IMR-90 (cell line): ENCODE data around the gene NCKAP5L. TPM values are rescaled to one million over a fixed set of nuclear protein-coding genes. Genes with fewer than 3 reads are reported as not detected.

Source experiments
- ATAC-seq: fragments of 200-7000 bp; cut with Tn5 transposase; 2 replicates; pipeline ENCODE4 v1.9.1; 2020; ENCODE audit warnings: low read depth, mild to moderate bottlenecking, moderate library complexity
- BruUV-seq: library from RNA; stranded (reverse); fragments of 400-500 nt; replicated peaks from 2 replicates; lab custom pipeline; 2021; lab: Mats Ljungman, UMichigan
- CTCF ChIA-PET: fragments of 300-600 bp; formaldehyde crosslinking; extraction: SDS; loops from one replicate; lab custom pipeline; 2021; ENCODE audit warnings: antibody characterized with exemption; lab: Yijun Ruan, JAX
- POLR2A ChIA-PET: fragments of 300-600 bp; sonication (Branson Sonifier 250); formaldehyde crosslinking; loops from one replicate; lab custom pipeline; 2022; ENCODE audit warnings: antibody characterized with exemption; ENCODE audit not compliant: unreplicated experiment; lab: Charles Lee
- DNase-seq: peaks from one replicate; pipeline ENCODE4 v3.0.0; 2013
- H2AFZ ChIP-seq: replicated peaks from 2 replicates; pipeline ENCODE3; 2013; ENCODE audit warnings: low read length, mild to moderate bottlenecking; ENCODE audit not compliant: poor library complexity
- H2AK5ac ChIP-seq: 2 replicates; pipeline ENCODE4 v1.6.1; 2013; ENCODE audit warnings: low read depth, low read length, inconsistent platforms
- H2AK9ac ChIP-seq: replicated peaks from 2 replicates; pipeline ENCODE3; 2013; ENCODE audit warnings: mild to moderate bottlenecking, low read depth, low read length, moderate library complexity; ENCODE audit not compliant: poor library complexity
- H2BK120ac ChIP-seq: 2 replicates; pipeline ENCODE4 v1.6.1; 2013; ENCODE audit warnings: low read depth, low read length, inconsistent platforms
- H2BK15ac ChIP-seq: 3 replicates; pipeline ENCODE4 v1.6.1; 2013; ENCODE audit warnings: low read depth, low read length, inconsistent platforms
- H2BK20ac ChIP-seq: 2 replicates; pipeline ENCODE4 v1.6.1; 2013; ENCODE audit warnings: low read depth, mild to moderate bottlenecking, inconsistent platforms, low read length, moderate library complexity
- H2BK5ac ChIP-seq: 2 replicates; pipeline ENCODE4 v1.6.1; 2013; ENCODE audit warnings: mild to moderate bottlenecking, low read depth, low read length, inconsistent platforms; ENCODE audit not compliant: poor library complexity, severe bottlenecking
- H3K14ac ChIP-seq: replicated peaks from 2 replicates; pipeline ENCODE4 v1.6.1; 2013; ENCODE audit warnings: low read depth, low read length, inconsistent platforms
- H3K18ac ChIP-seq: 2 replicates; pipeline ENCODE4 v1.6.1; 2013; ENCODE audit warnings: low read depth, low read length, control low read depth
- H3K23ac ChIP-seq: 2 replicates; pipeline ENCODE4 v1.6.1; 2013; ENCODE audit warnings: low read depth, low read length, inconsistent platforms
- H3K27ac ChIP-seq: 2 replicates; pipeline ENCODE4 v1.5.1; 2013; ENCODE audit warnings: mild to moderate bottlenecking, control low read depth, low read length; ENCODE audit not compliant: insufficient read depth
- H3K27me3 ChIP-seq: 2 replicates; pipeline ENCODE4 v1.6.1; 2013; ENCODE audit warnings: low read length; ENCODE audit not compliant: control insufficient read depth, insufficient read depth
- H3K36me3 ChIP-seq: 2 replicates; pipeline ENCODE4 v1.6.1; 2013; ENCODE audit warnings: low read length, mixed read lengths; ENCODE audit not compliant: control insufficient read depth, insufficient read depth
- H3K4ac ChIP-seq: 2 replicates; pipeline ENCODE4 v1.6.1; 2013; ENCODE audit warnings: low read depth, low read length, inconsistent platforms
- H3K4me1 ChIP-seq: 2 replicates; pipeline ENCODE4 v1.6.1; 2013; ENCODE audit warnings: low read length, mixed read lengths; ENCODE audit not compliant: control insufficient read depth, insufficient read depth
- H3K4me2 ChIP-seq: 2 replicates; pipeline ENCODE4 v1.6.1; 2013; ENCODE audit warnings: low read depth, mild to moderate bottlenecking, control low read depth, low read length, moderate library complexity
- H3K4me3 ChIP-seq: 2 replicates; pipeline ENCODE4 v1.5.1; 2013; ENCODE audit warnings: low read depth, mild to moderate bottlenecking, control low read depth, low read length, moderate library complexity; ENCODE audit not compliant: insufficient read depth
- H3K56ac ChIP-seq: 2 replicates; pipeline ENCODE4 v1.6.1; 2013; ENCODE audit warnings: low read length, inconsistent platforms; ENCODE audit not compliant: insufficient read depth; ENCODE audit errors: extremely low read depth
- H3K79me1 ChIP-seq, 2 experiments: 2 replicates each; pipeline ENCODE4 v1.6.1; 2013; ENCODE audit warnings: low read length in 2 of 2, inconsistent platforms in 1 of 2, low read depth in 1 of 2
- H3K9ac ChIP-seq: 2 replicates; pipeline ENCODE4 v1.6.1; 2013; ENCODE audit warnings: low read depth, low read length, control low read depth
- H3K9me1 ChIP-seq: 2 replicates; pipeline ENCODE4 v1.6.1; 2013; ENCODE audit warnings: low read length, inconsistent platforms; ENCODE audit not compliant: insufficient read depth
- H3K9me3 ChIP-seq: 2 replicates; pipeline ENCODE4 v1.6.1; 2013; ENCODE audit warnings: low read length; ENCODE audit not compliant: control insufficient read depth, insufficient read depth
- H4K20me1 ChIP-seq: 2 replicates; pipeline ENCODE4 v1.6.1; 2013; ENCODE audit warnings: low read length, inconsistent platforms; ENCODE audit not compliant: insufficient read depth
- H4K5ac ChIP-seq: 2 replicates; pipeline ENCODE4 v1.6.1; 2013; ENCODE audit warnings: mild to moderate bottlenecking, low read depth, low read length, control low read depth
- H4K8ac ChIP-seq, 2 experiments: 2 replicates each; pipeline ENCODE4 v1.6.1; 2013; ENCODE audit warnings: low read depth in 2 of 2, low read length in 2 of 2, control low read depth in 1 of 2, inconsistent platforms in 1 of 2
- H4K91ac ChIP-seq: 2 replicates; pipeline ENCODE4 v1.6.1; 2013; ENCODE audit warnings: low read depth, low read length, inconsistent platforms; ENCODE audit not compliant: insufficient read depth
- FOS ChIP-seq: fragments of 150-350 bp; IDR thresholded peaks from 2 replicates; pipeline ENCODE4 v1.6.1; 2016; ENCODE audit warnings: low read depth, low read length
- MAFK ChIP-seq: IDR thresholded peaks from 2 replicates; pipeline ENCODE4 v1.6.1; 2012; ENCODE audit warnings: low read depth, low read length, improper control_type of control experiment
- POLR2A ChIP-seq: IDR thresholded peaks from 2 replicates; pipeline ENCODE4 v1.6.1; 2012; ENCODE audit warnings: mild to moderate bottlenecking, low read depth, low read length
- RFX5 ChIP-seq: IDR thresholded peaks from 2 replicates; pipeline ENCODE4 v1.8.0; 2012; ENCODE audit warnings: low read depth, mild to moderate bottlenecking, low read length, moderate library complexity
- WGBS, 2 experiments: methylation state at CpG; one replicate each; pipeline versions ENCODE4 v1.1.5 to v1.1.7; 2013; ENCODE audit warnings: missing lambda C conversion rate in 2 of 2; ENCODE audit not compliant: insufficient read length in 1 of 2; ENCODE audit errors: extremely low coverage in 2 of 2; 5-methylcytosine and 5-hydroxymethylcytosine counted together
- dilution Hi-C: fragments of 300-500 bp; cut with HindIII; formaldehyde crosslinking; loops from one replicate; pipeline ENCODE4 v1.14.3; 2018; ENCODE audit warnings: low sequenced_read_pairs; ENCODE audit not compliant: unreplicated experiment
- in situ Hi-C: fragments of 300-500 bp; cut with MboI; formaldehyde crosslinking; loops from 3 replicates; pipeline ENCODE4 v1.14.3; 2019; ENCODE audit warnings: low sequenced_read_pairs, inconsistent platforms, mixed read lengths
- intact Hi-C: fragments of 100-400 bp; cut with micrococcal nuclease; formaldehyde crosslinking; loops from 2 replicates; pipeline ENCODE4 v1.10.0; 2022
- polyA plus RNA-seq, 3 experiments: library from polyadenylated mRNA; depleted of rRNA; stranded (reverse); fragments of >200 nt; gene quantifications; 2 replicates each; pipeline ENCODE4 v1.2.3, GENCODE V29; 2012; ENCODE audit warnings: low replicate concordance in 1 of 3
- total RNA-seq: library from RNA; depleted of rRNA; stranded (reverse); fragments of >200 nt; gene quantifications from 2 replicates; pipeline ENCODE4 v1.2.3, GENCODE V29; 2012
- TF ChIP-seq, protein P1 (sequence below): conservative IDR thresholded peaks from 2 replicates; pipeline ENCODE4 v1.5.1; 2012; ENCODE audit warnings: mild to moderate bottlenecking, low read depth, low read length, improper control_type of control experiment

Gene NCKAP5L
- total and polyA plus RNA-seq, 2 of the 4 experiments (the other 2 are of a cell fraction), result 6.1 to 14.4 TPM

DNA sequence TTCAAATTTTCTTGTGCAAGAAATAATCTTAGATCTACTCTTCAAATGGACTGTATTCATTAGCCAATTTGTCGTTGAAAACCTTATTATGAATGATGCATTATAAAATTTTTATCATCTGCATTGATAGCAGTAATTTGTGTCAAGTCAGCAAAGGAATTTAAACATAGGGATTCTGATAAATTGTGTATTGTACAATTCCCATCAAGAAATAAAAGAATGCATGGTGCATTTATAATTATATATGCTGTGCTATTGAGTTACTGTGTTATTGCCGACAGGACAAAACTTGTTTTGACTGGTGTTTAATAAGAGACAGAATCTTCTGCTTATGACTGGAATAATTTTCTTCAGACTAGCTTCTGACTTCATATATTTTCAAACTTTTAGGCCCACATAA, 17.8 kb upstream of the NCKAP5L start:
- peaks cover 18% of the 10 kb centered on the region for H3K27me3 ChIP-seq
- no peak overlapping the region for H2BK5ac ChIP-seq
- H3K9me3 ChIP-seq, result peaks cover 3% of the 10 kb centered on the region; the same call in 1 of the 2 replicates
- no peak overlapping the region for H2BK15ac ChIP-seq
- dilution Hi-C loops (no loop called here), intact Hi-C loops (no loop called here), in situ Hi-C loops (no loop called here)
- H3K9me1 ChIP-seq, result peaks cover 3% of the 10 kb centered on the region; the same call in 1 of the 2 replicates
- H4K20me1 ChIP-seq, result no peaks in the 10 kb centered on the region
- no peaks in the 10 kb centered on the region for H3K36me3 ChIP-seq
- H2AK9ac ChIP-seq, result no peak overlapping the region
- WGBS, 2 experiments, result no CpG with 5 or more reads among the region's 2 CpGs
- ChIA-PET CTCF (no interaction called here), POLR2A (no interaction called here)
- no peak overlapping the region for H2AK5ac ChIP-seq
- H2BK120ac ChIP-seq, result no peak overlapping the region
- no peak overlapping the region for H3K4me2 ChIP-seq
- ATAC-seq (no peak), DNase-seq (no peak)
- peaks cover 5% of the 10 kb centered on the region for H3K4me1 ChIP-seq
- no peak overlapping the region for H4K8ac ChIP-seq
- H4K5ac ChIP-seq, result no peak overlapping the region
- no peak overlapping the region for H3K23ac ChIP-seq
- no peak overlapping the region for H3K27ac ChIP-seq
- no peak overlapping the region for H4K91ac ChIP-seq
- peak; percentile 85 for TF ChIP-seq MAFK
- TF ChIP-seq RFX5, result no peak
- TF ChIP-seq FOS, result no peak
- no peak for TF ChIP-seq POLR2A
- TF ChIP-seq, protein P1, sequence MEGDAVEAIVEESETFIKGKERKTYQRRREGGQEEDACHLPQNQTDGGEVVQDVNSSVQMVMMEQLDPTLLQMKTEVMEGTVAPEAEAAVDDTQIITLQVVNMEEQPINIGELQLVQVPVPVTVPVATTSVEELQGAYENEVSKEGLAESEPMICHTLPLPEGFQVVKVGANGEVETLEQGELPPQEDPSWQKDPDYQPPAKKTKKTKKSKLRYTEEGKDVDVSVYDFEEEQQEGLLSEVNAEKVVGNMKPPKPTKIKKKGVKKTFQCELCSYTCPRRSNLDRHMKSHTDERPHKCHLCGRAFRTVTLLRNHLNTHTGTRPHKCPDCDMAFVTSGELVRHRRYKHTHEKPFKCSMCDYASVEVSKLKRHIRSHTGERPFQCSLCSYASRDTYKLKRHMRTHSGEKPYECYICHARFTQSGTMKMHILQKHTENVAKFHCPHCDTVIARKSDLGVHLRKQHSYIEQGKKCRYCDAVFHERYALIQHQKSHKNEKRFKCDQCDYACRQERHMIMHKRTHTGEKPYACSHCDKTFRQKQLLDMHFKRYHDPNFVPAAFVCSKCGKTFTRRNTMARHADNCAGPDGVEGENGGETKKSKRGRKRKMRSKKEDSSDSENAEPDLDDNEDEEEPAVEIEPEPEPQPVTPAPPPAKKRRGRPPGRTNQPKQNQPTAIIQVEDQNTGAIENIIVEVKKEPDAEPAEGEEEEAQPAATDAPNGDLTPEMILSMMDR, result no peak
- H3K4ac ChIP-seq, result no peak overlapping the region
- H2AFZ ChIP-seq, result no peak overlapping the region
- no peak overlapping the region for H3K9ac ChIP-seq
- no peak overlapping the region for H3K4me3 ChIP-seq
- no peak overlapping the region for H3K18ac ChIP-seq
- no peak overlapping the region for H3K56ac ChIP-seq
- BruUV-seq, result no TSS peak
- H3K79me1 ChIP-seq, result peaks cover 6 to 21% of the 10 kb centered on the region in 2 experiments; a peak in 3 of 4 replicates
- no peak overlapping the region for H3K14ac ChIP-seq
- no peak overlapping the region for H2BK20ac ChIP-seq
